ENCODE measurements around the gene NT5DC3. TPM values are rescaled to one million over a fixed set of nuclear protein-coding genes. Genes with fewer than 3 reads are reported as not detected.
A peak's percentile ranks its signal among the peaks of the same experiment; 100 is the strongest.

NT5DC3 gene
- total and polyA plus RNA-seq, 2 donors (not counting 3 experiments of a cell fraction or from before 2014, with no cell fraction given): 1.5 to 6.7 TPM

- H3K4me1 ChIP-seq (ENCODE audit: control insufficient read depth, extremely low read depth, insufficient read depth, low read length): peaks cover 6% of the 10 kb centered on the region
- TF ChIP-seq JUN (IDR thresholded peaks at IDR 0.05; ENCODE audit: borderline replicate concordance, insufficient read depth, insufficient read length, low read depth) (no peak), MYC (IDR thresholded peaks at IDR 0.05; ENCODE audit: low read depth, low read length) (no peak), POLR2AphosphoS5 (IDR thresholded peaks at IDR 0.05; ENCODE audit: insufficient read depth, low read depth, low read length) (no peak), CTCF (IDR thresholded peaks at IDR 0.05; ENCODE audit: extremely low read depth in 1 of 2, insufficient read depth in 1 of 2, low read depth in 1 of 2, low read length in 2 of 2) (no peak), GATA2 (IDR thresholded peaks at IDR 0.05; ENCODE audit: insufficient read depth, insufficient read length, low read depth, low read length) (no peak), FOS (IDR thresholded peaks at IDR 0.05; ENCODE audit: borderline replicate concordance, insufficient read depth, low read length) (no peak), EZH2 (IDR thresholded peaks at IDR 0.05; ENCODE audit: borderline replicate concordance, low read depth, low read length, severe bottlenecking) (no peak), POLR2A (IDR thresholded peaks at IDR 0.05; ENCODE audit: low read depth, low read length) (no peak)
- TF ChIP-seq, protein P1, sequence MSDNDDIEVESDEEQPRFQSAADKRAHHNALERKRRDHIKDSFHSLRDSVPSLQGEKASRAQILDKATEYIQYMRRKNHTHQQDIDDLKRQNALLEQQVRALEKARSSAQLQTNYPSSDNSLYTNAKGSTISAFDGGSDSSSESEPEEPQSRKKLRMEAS (IDR thresholded peaks at IDR 0.05; ENCODE audit: insufficient read depth, insufficient read length): no peak
- H3K9ac ChIP-seq (replicated peaks; ENCODE audit: extremely low read depth, insufficient read depth, low read length): no peak overlapping the region
- no TSS peak for BruUV-seq (replicated peaks)
- no peaks in the 10 kb centered on the region for H3K79me2 ChIP-seq (ENCODE audit: control insufficient read depth, insufficient read depth, low read length)
- peaks cover 0 to 6% of the 10 kb centered on the region in 2 experiments for H3K27me3 ChIP-seq (ENCODE audit: control insufficient read depth in 2 of 2, insufficient read depth in 2 of 2, low read length in 2 of 2)
- H3K9me1 ChIP-seq (replicated peaks; ENCODE audit: control insufficient read depth, extremely low read depth, insufficient read depth, low read length): no peaks in the 10 kb centered on the region
- H3K4me2 ChIP-seq (ENCODE audit: insufficient read depth, low read length): peak overlapping the region; percentile 22
- peak overlapping the region; percentile 37 for H2AFZ ChIP-seq (ENCODE audit: low read depth, low read length)
- H3K27ac ChIP-seq (ENCODE audit: insufficient read depth, low read depth, low read length): no peak overlapping the region
- ChIA-PET POLR2A (no interaction called here), CTCF (interaction anchor here (1.5 to 2.1 kb wide), 3 partner anchors 9 to 229 kb away, joined by 4 to 12 read pairs (median 10); no protein-coding TSS in a partner anchor)
- H3K4me3 ChIP-seq (replicated peaks in 1 of 3; ENCODE audit: insufficient read depth in 1 of 3, low read depth in 1 of 3, low read length in 3 of 3): no peak overlapping the region
- H4K20me1 ChIP-seq (replicated peaks; ENCODE audit: control insufficient read depth, extremely low read depth, insufficient read depth, low read length): no peaks in the 10 kb centered on the region
- dilution Hi-C loops (cut with MboI; ENCODE audit: extremely low pct_ligation_motif_present, low sequenced_read_pairs) (no loop called here), intact Hi-C loops (cut with micrococcal nuclease) (loop anchor here (2.0 kb wide), 1 partner anchor 176 kb away; no protein-coding TSS in a partner anchor)
- FAIRE-seq: peak; percentile 42
- peak; percentile 41 for DNase-seq (ENCODE audit: low read depth, low spot score)
- no peaks in the 10 kb centered on the region for H3K9me3 ChIP-seq (replicated peaks; ENCODE audit: control insufficient read depth, insufficient read depth, low read length)
- H3K36me3 ChIP-seq (ENCODE audit: control insufficient read depth in 2 of 2, extremely low read depth in 1 of 2, insufficient read depth in 2 of 2, low read length in 2 of 2): no peaks in the 10 kb centered on the region
These were observed 39.5 kb upstream of the NT5DC3 start for GRCh38 chr12:103880299-103881142.

Measured in endothelial cell of umbilical vein (primary cell).